Effector memory CD4-positive, alpha-beta T cell (primary cell): Measurements from ENCODE around the gene CNTN4.

Experiments
- DNase-seq, 3 donors: peaks; one replicate each; pipeline ENCODE4 v3.0.0-alpha.2; 2020
- H3K27ac ChIP-seq: 2 replicates; pipeline ENCODE4 v1.7.0; 2013; ENCODE audit warnings: mild to moderate bottlenecking, low read length, moderate library complexity; ENCODE audit not compliant: insufficient read depth, poor library complexity, severe bottlenecking
- H3K27me3 ChIP-seq: replicated peaks from 2 replicates; pipeline ENCODE4 v1.7.0; 2013; ENCODE audit warnings: mild to moderate bottlenecking, low read length; ENCODE audit not compliant: insufficient read depth, control insufficient read depth, poor library complexity, severe bottlenecking
- H3K36me3 ChIP-seq: 2 replicates; pipeline ENCODE4 v1.7.0; 2013; ENCODE audit warnings: mild to moderate bottlenecking, low read length, moderate library complexity; ENCODE audit not compliant: control insufficient read depth, insufficient read depth
- H3K4me1 ChIP-seq: 2 replicates; pipeline ENCODE4 v1.7.0; 2013; ENCODE audit warnings: low read length, mild to moderate bottlenecking; ENCODE audit not compliant: control insufficient read depth, insufficient read depth, poor library complexity, severe bottlenecking
- H3K4me3 ChIP-seq: 2 replicates; pipeline ENCODE4 v1.7.0; 2013; ENCODE audit warnings: low read length, low read depth, mild to moderate bottlenecking; ENCODE audit not compliant: insufficient read depth, poor library complexity, severe bottlenecking
- H3K9me3 ChIP-seq: 2 replicates; pipeline ENCODE4 v1.7.0; 2013; ENCODE audit warnings: mild to moderate bottlenecking, low read length, moderate library complexity; ENCODE audit not compliant: control insufficient read depth

CNTN4 gene

DNA sequence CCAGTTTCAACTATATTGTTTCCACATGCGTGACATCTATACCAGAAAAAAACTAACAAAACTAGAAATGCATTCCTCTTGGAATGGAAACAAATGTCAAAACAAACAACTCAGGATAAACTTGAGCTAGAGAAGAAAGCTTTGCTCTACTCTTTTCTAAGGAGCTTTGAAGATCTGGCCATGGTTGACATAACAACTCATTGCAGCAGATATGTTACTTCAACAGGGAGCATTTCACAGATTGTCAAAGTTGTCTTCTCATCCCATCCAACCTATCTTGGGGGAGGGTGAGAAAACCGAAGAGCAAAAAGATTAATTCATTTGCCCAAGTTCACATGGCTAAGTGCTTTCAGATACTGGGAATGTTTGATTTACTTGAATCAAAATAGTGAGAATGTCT lies 484.4 kb downstream of the CNTN4 start:
- no peaks in the 10 kb centered on the region for H3K4me1 ChIP-seq
- no peaks in the 10 kb centered on the region for H3K9me3 ChIP-seq
- no peaks in the 10 kb centered on the region for H3K27me3 ChIP-seq
- H3K4me3 ChIP-seq = no peak overlapping the region
- H3K27ac ChIP-seq = no peak overlapping the region
- no peaks in the 10 kb centered on the region for H3K36me3 ChIP-seq
- no peak for DNase-seq

DNA sequence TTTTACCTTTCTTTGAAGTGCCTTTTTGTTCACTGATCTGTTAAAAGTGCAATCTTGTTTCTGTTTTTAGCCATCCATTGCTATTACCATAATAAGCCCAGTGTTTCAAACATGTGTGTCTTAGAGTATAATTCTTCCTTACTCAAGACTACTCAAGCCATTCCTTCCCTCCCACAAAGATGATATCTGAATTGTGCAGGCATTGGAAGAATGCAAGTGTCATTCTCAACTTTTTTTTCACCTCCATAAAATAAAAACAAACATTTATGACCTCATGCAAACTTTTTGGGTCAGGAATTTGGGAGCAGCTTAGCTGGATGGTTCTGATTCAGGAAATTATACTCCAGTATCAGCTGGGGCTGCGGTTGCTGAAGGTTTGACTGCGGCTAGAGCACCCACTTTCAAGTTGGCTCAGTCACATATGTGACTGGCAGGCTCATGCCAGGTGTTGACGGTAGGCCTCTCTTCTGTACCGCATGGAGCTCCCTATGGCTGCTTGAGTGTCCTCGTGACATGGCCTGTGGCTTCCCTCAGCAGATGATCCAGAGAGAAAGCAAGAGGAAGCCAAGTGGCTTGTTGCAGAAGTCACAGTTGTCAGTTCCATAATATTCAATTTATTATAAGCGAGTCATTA lies 490.8 kb downstream of the CNTN4 start:
- no peak for DNase-seq
- Histone ChIP-seq H3K27ac (no peak overlapping the region), H3K4me3 (no peak overlapping the region), H3K9me3 (no peaks in the 10 kb centered on the region), H3K27me3 (no peaks in the 10 kb centered on the region), H3K36me3 (no peaks in the 10 kb centered on the region), H3K4me1 (no peaks in the 10 kb centered on the region)

DNA sequence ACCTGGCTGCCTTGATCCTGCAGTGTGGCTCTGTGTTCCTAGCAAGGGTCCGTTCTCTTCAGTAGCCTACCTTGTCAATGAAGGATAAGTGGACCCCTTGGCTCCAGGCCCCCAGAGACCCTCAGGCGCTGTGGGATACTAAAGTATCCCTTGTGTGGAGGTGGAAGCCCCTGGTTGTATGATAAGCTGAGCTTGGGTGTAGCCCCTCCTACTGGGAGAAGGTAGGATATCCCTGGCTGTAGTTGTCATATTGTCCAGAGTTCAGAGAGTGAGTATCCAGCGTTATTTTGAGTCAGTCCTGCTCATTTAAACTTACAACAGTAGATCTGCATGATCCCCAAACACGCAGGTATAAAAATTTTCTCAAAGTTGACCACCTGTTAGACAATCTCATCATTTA lies 496.8 kb downstream of the CNTN4 start:
- H3K9me3 ChIP-seq = no peaks in the 10 kb centered on the region
- H3K27me3 ChIP-seq = no peaks in the 10 kb centered on the region
- H3K36me3 ChIP-seq = no peaks in the 10 kb centered on the region
- H3K27ac ChIP-seq = no peak overlapping the region
- no peak for DNase-seq
- no peak overlapping the region for H3K4me3 ChIP-seq
- no peaks in the 10 kb centered on the region for H3K4me1 ChIP-seq

DNA sequence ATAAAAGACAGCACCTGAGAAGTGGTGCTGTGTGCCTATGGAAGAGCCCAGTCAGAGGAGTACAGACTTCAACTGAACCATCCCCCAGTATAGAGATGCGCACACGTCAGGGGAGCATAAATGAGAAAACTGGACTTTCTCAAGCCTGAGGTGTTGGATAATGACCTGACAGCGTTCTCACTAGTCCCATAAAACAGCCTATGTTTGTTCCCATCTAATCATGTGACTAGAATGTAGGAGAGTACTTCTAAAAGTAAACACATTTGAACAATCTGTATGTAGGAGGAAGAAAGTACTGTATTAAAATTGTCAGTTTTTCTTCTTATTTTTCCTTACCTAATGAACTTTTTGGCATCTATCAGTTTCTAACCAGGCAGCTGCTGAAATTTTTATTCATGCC lies 498.9 kb downstream of the CNTN4 start:
- Histone ChIP-seq H3K27me3 (no peaks in the 10 kb centered on the region), H3K4me1 (no peaks in the 10 kb centered on the region), H3K36me3 (no peaks in the 10 kb centered on the region), H3K27ac (no peak overlapping the region), H3K4me3 (no peak overlapping the region), H3K9me3 (no peaks in the 10 kb centered on the region)
- DNase-seq = no peak

DNA sequence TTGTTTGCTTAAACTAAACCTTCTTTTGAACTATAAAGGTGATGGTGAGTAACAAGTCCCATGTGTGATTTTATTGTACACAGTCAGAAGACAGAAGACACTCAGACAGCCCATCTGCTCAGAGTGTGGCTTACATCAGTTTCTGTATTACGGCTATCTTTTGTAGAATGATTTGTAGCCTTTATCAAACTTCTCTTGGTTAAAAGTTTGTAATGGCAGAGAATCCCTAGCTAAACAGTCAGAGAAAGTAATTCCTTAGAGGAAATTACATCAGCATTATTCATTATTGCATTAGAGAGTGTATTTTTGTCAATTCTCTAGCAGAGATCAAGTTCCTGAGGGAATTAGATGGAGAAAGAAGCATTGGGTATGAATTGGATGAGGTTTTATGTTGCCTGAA lies 500.8 kb downstream of the CNTN4 start:
- H3K9me3 ChIP-seq = no peaks in the 10 kb centered on the region
- no peaks in the 10 kb centered on the region for H3K4me1 ChIP-seq
- DNase-seq = no peak
- no peaks in the 10 kb centered on the region for H3K27me3 ChIP-seq
- H3K27ac ChIP-seq = no peak overlapping the region
- H3K4me3 ChIP-seq = no peak overlapping the region
- H3K36me3 ChIP-seq = no peaks in the 10 kb centered on the region

DNA sequence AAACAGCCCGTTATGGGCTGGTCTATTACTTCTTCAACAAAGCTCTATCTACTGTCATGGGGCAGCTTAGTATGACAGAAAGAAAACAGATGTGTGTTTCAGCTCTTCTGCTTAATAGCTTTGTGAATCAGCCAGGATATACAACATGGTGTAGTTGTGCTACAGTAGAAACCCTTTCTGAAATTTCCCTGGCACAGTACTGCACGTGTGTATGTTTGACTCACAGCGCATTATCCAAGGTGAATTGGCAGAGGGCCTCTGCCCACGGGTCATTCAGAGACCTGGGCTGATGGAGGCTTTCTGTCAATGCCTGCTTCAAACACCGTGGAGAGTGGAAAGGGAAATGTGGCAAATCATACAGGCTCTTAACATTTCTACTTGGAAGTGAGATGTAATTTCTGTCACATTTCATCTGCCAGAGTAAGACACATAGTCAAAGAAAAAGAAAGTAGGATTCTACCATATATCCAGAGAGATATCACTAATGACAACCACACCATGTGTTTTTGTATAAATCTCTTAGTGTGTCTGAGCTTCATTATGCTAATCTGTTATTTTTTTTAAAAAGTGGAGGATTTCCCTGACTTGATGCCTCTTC lies 505.1 kb downstream of the CNTN4 start:
- no peak overlapping the region for H3K4me3 ChIP-seq
- no peaks in the 10 kb centered on the region for H3K9me3 ChIP-seq
- H3K27ac ChIP-seq = no peak overlapping the region
- no peaks in the 10 kb centered on the region for H3K27me3 ChIP-seq
- no peaks in the 10 kb centered on the region for H3K36me3 ChIP-seq
- H3K4me1 ChIP-seq = no peaks in the 10 kb centered on the region
- DNase-seq = no peak

DNA sequence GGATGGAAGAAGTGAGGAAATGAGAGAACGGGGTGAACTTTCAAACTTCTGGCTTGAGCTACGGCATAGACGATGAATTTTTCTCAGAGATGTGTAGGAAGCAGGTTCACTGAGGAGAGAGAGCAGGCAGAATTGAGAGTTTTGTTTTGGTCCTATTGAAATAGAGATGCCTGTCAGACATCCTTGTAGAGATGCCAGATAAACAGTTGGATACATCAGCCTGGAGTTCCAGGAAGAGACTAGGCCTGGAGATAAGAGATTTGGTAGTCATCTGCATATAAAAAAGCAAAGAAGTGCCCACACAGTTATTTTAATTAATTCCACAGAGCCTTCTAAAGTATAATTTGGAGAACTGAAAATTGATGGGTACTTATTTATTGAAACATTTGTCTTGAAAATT lies 515.9 kb downstream of the CNTN4 start:
- Histone ChIP-seq H3K4me3 (no peak overlapping the region), H3K9me3 (no peaks in the 10 kb centered on the region), H3K4me1 (no peaks in the 10 kb centered on the region), H3K36me3 (no peaks in the 10 kb centered on the region), H3K27ac (no peak overlapping the region), H3K27me3 (no peaks in the 10 kb centered on the region)
- DNase-seq = no peak

DNA sequence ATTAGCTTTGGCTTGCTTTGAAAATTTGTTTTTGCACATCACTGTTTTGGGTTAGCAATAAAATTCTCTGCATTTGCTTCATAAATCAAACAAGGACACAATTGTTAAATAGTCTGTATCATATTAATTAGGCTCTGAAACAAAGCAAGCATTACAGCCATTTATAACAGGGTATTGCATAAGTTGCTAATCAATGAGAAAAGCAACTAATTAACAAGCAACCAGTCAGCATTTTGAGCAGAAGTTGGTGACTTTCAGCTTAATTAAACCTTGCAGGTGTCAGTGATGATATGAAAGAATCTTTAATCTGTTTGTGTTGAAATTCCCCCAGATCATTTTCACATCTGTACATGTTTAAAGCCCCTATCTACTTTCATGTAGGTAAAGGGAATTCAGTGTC lies 516.4 kb downstream of the CNTN4 start:
- Histone ChIP-seq H3K9me3 (no peaks in the 10 kb centered on the region), H3K27ac (no peak overlapping the region), H3K4me1 (no peaks in the 10 kb centered on the region), H3K27me3 (no peaks in the 10 kb centered on the region), H3K4me3 (no peak overlapping the region), H3K36me3 (no peaks in the 10 kb centered on the region)
- DNase-seq = no peak

DNA sequence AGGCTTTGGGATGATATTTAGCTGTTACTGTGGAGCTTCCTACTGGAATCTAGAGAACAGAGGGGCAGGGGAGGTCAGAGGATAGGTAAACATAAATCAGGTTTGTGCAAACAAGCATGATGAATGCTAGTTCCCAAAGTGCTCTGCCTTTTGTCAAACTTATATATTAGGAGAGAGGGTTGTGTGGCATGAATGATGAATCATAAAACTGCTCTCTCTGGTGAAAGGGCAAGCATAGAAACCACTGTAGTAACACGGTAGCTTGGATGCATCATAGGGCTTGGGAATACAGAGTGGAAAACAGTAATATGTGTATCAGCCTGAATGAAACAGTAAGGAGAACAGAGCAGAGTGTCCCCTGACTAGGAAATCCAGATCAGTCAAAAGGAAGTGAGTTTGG lies 524.8 kb downstream of the CNTN4 start:
- DNase-seq = no peak
- H3K27ac ChIP-seq = no peak overlapping the region
- H3K4me1 ChIP-seq = no peaks in the 10 kb centered on the region
- no peak overlapping the region for H3K4me3 ChIP-seq
- H3K27me3 ChIP-seq = no peaks in the 10 kb centered on the region
- H3K9me3 ChIP-seq = no peaks in the 10 kb centered on the region
- H3K36me3 ChIP-seq = no peaks in the 10 kb centered on the region

DNA sequence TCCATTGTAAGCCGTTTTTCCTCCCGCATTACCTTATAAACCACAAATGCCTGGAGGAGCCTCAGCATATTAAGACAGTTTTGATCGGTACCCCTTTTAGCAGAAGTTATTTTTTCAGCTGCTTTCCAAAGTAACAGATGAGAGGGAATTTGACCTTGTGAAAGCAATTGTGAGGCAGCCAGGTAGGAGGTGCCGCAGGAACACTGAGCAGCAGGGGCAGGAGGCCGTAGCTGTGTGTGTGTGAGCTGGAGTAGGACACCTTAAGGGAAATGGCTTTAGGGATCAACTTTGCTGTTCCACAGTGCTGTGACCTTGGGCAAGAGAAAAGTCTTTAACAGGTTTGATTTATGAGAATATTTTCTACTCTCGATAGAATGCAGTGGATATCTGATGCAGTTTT lies 529.5 kb downstream of the CNTN4 start:
- Histone ChIP-seq H3K4me3 (no peak overlapping the region), H3K36me3 (no peaks in the 10 kb centered on the region), H3K27me3 (no peaks in the 10 kb centered on the region), H3K27ac (no peak overlapping the region), H3K4me1 (no peaks in the 10 kb centered on the region), H3K9me3 (no peaks in the 10 kb centered on the region)
- no peak for DNase-seq
